HEK293 (cell line): ENCODE measurements around the gene NAPB.

Experiments used
- CTCF ChIA-PET: fragments of 350-600 bp; formaldehyde crosslinking; extraction: SDS; loops from one replicate; lab custom pipeline; 2021; ENCODE audit warnings: antibody characterized with exemption; lab: Yijun Ruan, JAX
- POLR2A ChIA-PET: fragments of 300-600 bp; formaldehyde crosslinking; extraction: SDS; loops from one replicate; lab custom pipeline; 2020; ENCODE audit warnings: antibody characterized with exemption, inconsistent platforms; lab: Yijun Ruan, JAX
- H3K27ac ChIP-seq: fragments of 200-500 bp; sonication (Bioruptor generic); 2 replicates; pipeline ENCODE4 v1.5.1; 2014; ENCODE audit warnings: low read depth, low read length, control low read depth, inconsistent platforms; ENCODE audit errors: extremely low read depth
- H3K36me3 ChIP-seq, 2 experiments: fragments of 200-500 bp in 1 of 2; sonication (Bioruptor generic) in 1 of 2; 1 replicate in 1 of 2; 2 replicates in 1 of 2; pipeline ENCODE4 v1.5.1; 2014 to 2017; ENCODE audit warnings: inconsistent platforms in 2 of 2, low read length in 2 of 2; ENCODE audit not compliant: control insufficient read depth in 2 of 2, insufficient read depth in 1 of 2
- H3K4me1 ChIP-seq: fragments of 200-500 bp; sonication (Bioruptor generic); 2 replicates; pipeline ENCODE4 v1.5.1; 2014; ENCODE audit warnings: mild to moderate bottlenecking, low read length, inconsistent platforms; ENCODE audit not compliant: control insufficient read depth, insufficient read depth
- H3K4me3 ChIP-seq: 2 replicates; pipeline ENCODE4 v1.5.1; 2011; ENCODE audit warnings: low read depth, mild to moderate bottlenecking, control low read depth, low read length, moderate library complexity
- H3K9me3 ChIP-seq: fragments of 200-500 bp; sonication (Bioruptor generic); 2 replicates; pipeline ENCODE4 v1.5.1; 2014; ENCODE audit warnings: low read depth, low read length, inconsistent platforms; ENCODE audit not compliant: control insufficient read depth, insufficient read depth
- EGR2 ChIP-seq: fragments of 450-650 bp; formaldehyde crosslinking; IDR thresholded peaks from 2 replicates; pipeline ENCODE4 v1.5.1; 2016; ENCODE audit warnings: low read depth, missing biosample characterization, missing genetic modification characterization
- PATZ1 ChIP-seq: fragments of 450-650 bp; formaldehyde crosslinking; IDR thresholded peaks from 2 replicates; pipeline ENCODE4 v1.5.1; 2016; ENCODE audit warnings: missing biosample characterization, missing genetic modification characterization
- REST ChIP-seq: fragments of 450-650 bp; formaldehyde crosslinking; IDR thresholded peaks from 2 replicates; pipeline ENCODE4 v1.5.1; 2016; ENCODE audit warnings: missing biosample characterization, missing genetic modification characterization
- SP7 ChIP-seq: fragments of 450-650 bp; formaldehyde crosslinking; IDR thresholded peaks from 2 replicates; pipeline ENCODE4 v1.5.1; 2016; ENCODE audit warnings: missing biosample characterization, missing genetic modification characterization
- ZBTB20 ChIP-seq: fragments of 450-650 bp; formaldehyde crosslinking; IDR thresholded peaks from 2 replicates; pipeline ENCODE4 v1.5.1; 2016; ENCODE audit warnings: missing biosample characterization, missing genetic modification characterization
- ZBTB21 ChIP-seq: fragments of 450-650 bp; formaldehyde crosslinking; IDR thresholded peaks from 2 replicates; pipeline ENCODE4 v1.5.1; 2017; ENCODE audit warnings: missing biosample characterization, missing genetic modification characterization
- ZBTB8A ChIP-seq: fragments of 450-650 bp; formaldehyde crosslinking; IDR thresholded peaks from 2 replicates; pipeline ENCODE4 v1.5.1; 2016; ENCODE audit warnings: missing biosample characterization, missing genetic modification characterization
- ZFHX2 ChIP-seq: fragments of 450-650 bp; formaldehyde crosslinking; conservative IDR thresholded peaks from 2 replicates; pipeline ENCODE4 v1.5.1; 2016; ENCODE audit warnings: missing biosample characterization, missing genetic modification characterization
- ZNF19 ChIP-seq: fragments of 450-650 bp; formaldehyde crosslinking; IDR thresholded peaks from 2 replicates; pipeline ENCODE4; 2016; ENCODE audit warnings: missing biosample characterization, missing genetic modification characterization, low read depth
- ZNF221 ChIP-seq: fragments of 450-650 bp; formaldehyde crosslinking; IDR thresholded peaks from 2 replicates; pipeline ENCODE4 v1.5.1; 2017; ENCODE audit warnings: missing biosample characterization, missing genetic modification characterization, borderline replicate concordance
- ZNF23 ChIP-seq: fragments of 450-650 bp; formaldehyde crosslinking; IDR thresholded peaks from 2 replicates; pipeline ENCODE4 v1.5.1; 2016; ENCODE audit warnings: missing biosample characterization, missing genetic modification characterization, borderline replicate concordance
- ZNF549 ChIP-seq: fragments of 450-650 bp; IDR thresholded peaks from 2 replicates; pipeline ENCODE4 v1.5.1; 2018; ENCODE audit warnings: missing biosample characterization, missing genetic modification characterization, mild to moderate bottlenecking, inconsistent platforms, moderate library complexity
- ZNF561 ChIP-seq: fragments of 450-650 bp; IDR thresholded peaks from 2 replicates; pipeline ENCODE4 v1.5.1; 2018; ENCODE audit warnings: missing biosample characterization, missing genetic modification characterization, borderline replicate concordance
- ZNF624 ChIP-seq: fragments of 450-650 bp; formaldehyde crosslinking; IDR thresholded peaks from 2 replicates; pipeline ENCODE4 v1.5.1; 2017; ENCODE audit warnings: missing biosample characterization, missing genetic modification characterization
- ZNF654 ChIP-seq: fragments of 450-650 bp; formaldehyde crosslinking; IDR thresholded peaks from 2 replicates; pipeline ENCODE4 v1.5.1; 2016; ENCODE audit warnings: low read depth, missing biosample characterization, missing genetic modification characterization
- ZNF660 ChIP-seq: fragments of 450-650 bp; IDR thresholded peaks from 2 replicates; pipeline ENCODE4 v1.5.1; 2018; ENCODE audit warnings: missing biosample characterization, mild to moderate bottlenecking, missing genetic modification characterization
- ZNF677 ChIP-seq: fragments of 450-650 bp; IDR thresholded peaks from 2 replicates; pipeline ENCODE4 v1.5.0; 2018; ENCODE audit warnings: missing biosample characterization, mild to moderate bottlenecking, missing genetic modification characterization, moderate library complexity
- ZNF704 ChIP-seq: fragments of 450-650 bp; formaldehyde crosslinking; IDR thresholded peaks from 2 replicates; pipeline ENCODE4 v1.5.1; 2016; ENCODE audit warnings: missing biosample characterization, missing genetic modification characterization
- ZNF776 ChIP-seq: fragments of 450-650 bp; formaldehyde crosslinking; IDR thresholded peaks from 2 replicates; pipeline ENCODE4 v1.5.0; 2017; ENCODE audit warnings: missing biosample characterization, missing genetic modification characterization, borderline replicate concordance
- ZNF785 ChIP-seq: fragments of 450-650 bp; formaldehyde crosslinking; IDR thresholded peaks from 2 replicates; pipeline ENCODE4 v1.5.1; 2016; ENCODE audit warnings: missing biosample characterization, missing genetic modification characterization
- ZNF792 ChIP-seq: fragments of 450-650 bp; formaldehyde crosslinking; IDR thresholded peaks from 2 replicates; pipeline ENCODE4 v1.5.1; 2016; ENCODE audit warnings: missing biosample characterization, missing genetic modification characterization
- ZNF830 ChIP-seq: fragments of 450-650 bp; IDR thresholded peaks from 2 replicates; pipeline ENCODE4 v1.5.0; 2018; ENCODE audit warnings: missing biosample characterization, missing genetic modification characterization, low read depth, mild to moderate bottlenecking, moderate library complexity
- ZSCAN4 ChIP-seq: fragments of 450-650 bp; formaldehyde crosslinking; IDR thresholded peaks from 2 replicates; pipeline ENCODE4 v1.5.1; 2017; ENCODE audit warnings: missing biosample characterization, missing genetic modification characterization

NAPB gene

GRCh38 chr20:23445596-23446217 lies 24.4 kb upstream of the NAPB start:
- Histone ChIP-seq H3K4me1 (no peaks in the 10 kb centered on the region), H3K4me3 (no peak overlapping the region), H3K9me3 (no peaks in the 10 kb centered on the region), H3K36me3 (no peaks in the 10 kb centered on the region), H3K27ac (no peak overlapping the region)
- ChIA-PET CTCF (interaction anchor here (0.6 to 2.5 kb wide), 8 partner anchors 12 to 1225 kb away, joined by 3 to 14 read pairs (median 4); no protein-coding TSS in a partner anchor), POLR2A (no interaction called here)
- TF ChIP-seq ZNF776 (tag by site-specific recombination) (no peak), ZNF561 (tag by site-specific recombination) (no peak), ZBTB20 (no peak), SP7 (tag by site-specific recombination) (no peak), ZNF19 (tag by site-specific recombination) (no peak), ZNF677 (tag by site-specific recombination) (no peak), ZBTB8A (tag by site-specific recombination) (no peak), ZNF785 (tag by site-specific recombination) (no peak), ZNF704 (tag by site-specific recombination) (no peak), REST (tag by site-specific recombination) (no peak), ZBTB21 (tag by site-specific recombination) (no peak), ZNF660 (tag by site-specific recombination) (no peak), ZSCAN4 (tag by site-specific recombination) (no peak)
- TF ChIP-seq, all 188 proteins: peak for 0

GRCh38 chr20:23444859-23445258 lies 23.6 kb upstream of the NAPB start:
- H3K36me3 ChIP-seq, result no peaks in the 10 kb centered on the region
- no peak overlapping the region for H3K4me3 ChIP-seq
- no peak overlapping the region for H3K27ac ChIP-seq
- ChIA-PET POLR2A (no interaction called here), CTCF (interaction anchor here (0.6 to 3.9 kb wide), 4 partner anchors 24 to 162 kb away, joined by 4 to 84 read pairs (median 11); partner anchors contain the start of genes CST9 and NAPB)
- H3K9me3 ChIP-seq, result no peaks in the 10 kb centered on the region
- H3K4me1 ChIP-seq, result no peaks in the 10 kb centered on the region
- TF ChIP-seq ZNF624 (no peak), ZNF830 (no peak), ZNF654 (tag by site-specific recombination) (no peak), ZNF792 (no peak), PATZ1 (tag by site-specific recombination) (no peak), ZFHX2 (tag by site-specific recombination) (peak; percentile 81), ZNF221 (tag by site-specific recombination) (no peak), EGR2 (tag by site-specific recombination) (peak; percentile 64; the same call in 1 of the 2 replicates), ZNF549 (tag by site-specific recombination) (no peak), ZNF23 (tag by site-specific recombination) (no peak)
